Tibial nerve (tissue), 4 donors: ENCODE measurements around the gene CFAP45.
A peak's percentile ranks its signal among the peaks of the same experiment; 100 is the strongest.

Experiments
- CTCF ChIP-seq, 5 experiments: fragments of 200-600 bp in 3 of 5; fragments of 450-650 bp in 2 of 5; sonication (generic) in 3 of 5; IDR thresholded peaks; one replicate each; pipeline ENCODE4 v1.5.1; 2016 to 2019; ENCODE audit warnings: antibody characterized with exemption in 5 of 5, mild to moderate bottlenecking in 3 of 5, moderate library complexity in 2 of 5
- EP300 ChIP-seq, 2 donors: sonication (generic); formaldehyde crosslinking; IDR thresholded peaks; one replicate each; pipeline ENCODE4 v1.6.1; 2017; ENCODE audit warnings: antibody characterized with exemption in 2 of 2, mild to moderate bottlenecking in 1 of 2
- POLR2A ChIP-seq, 2 donors: fragments of 450-650 bp; IDR thresholded peaks; one replicate each; pipeline ENCODE4 v1.6.1; 2017; ENCODE audit warnings: antibody characterized with exemption in 2 of 2, mild to moderate bottlenecking in 2 of 2, moderate library complexity in 2 of 2

GRCh38 chr1:159924791-159925718 lies 25.1 kb upstream of the CFAP45 start, which contains the start of gene TAGLN2:
- TF ChIP-seq CTCF (IDR thresholded peaks at IDR 0.05) = peak in 1 of 5 experiments; percentile 27
- peak; percentile 7 to 96 for TF ChIP-seq EP300 (IDR thresholded peaks at IDR 0.05)
- TF ChIP-seq POLR2A (IDR thresholded peaks at IDR 0.05) = peak; percentile 75 to 86
